Measurements from ENCODE around the gene AKAIN1.

- TF ChIP-seq EZH2 (IDR thresholded peaks at IDR 0.05; ENCODE audit: low read depth, low read length, severe bottlenecking) (no peak), POLR2A (IDR thresholded peaks at IDR 0.05; ENCODE audit: control extremely low read depth in 1 of 2, low read depth in 2 of 2, low read length in 2 of 2) (no peak), CTCF (IDR thresholded peaks at IDR 0.05; ENCODE audit: control extremely low read depth in 1 of 3, insufficient read depth in 1 of 3, low read depth in 1 of 3, low read length in 3 of 3) (no peak), SRF (IDR thresholded peaks at IDR 0.05; ENCODE audit: low read depth, low read length) (no peak), ATF3 (IDR thresholded peaks at IDR 0.05; ENCODE audit: insufficient read depth, low read depth, low read length) (no peak), EP300 (IDR thresholded peaks at IDR 0.05; ENCODE audit: borderline replicate concordance in 1 of 2, low read depth in 2 of 2, low read length in 2 of 2) (no peak), SUZ12 (IDR thresholded peaks at IDR 0.05; ENCODE audit: low read length) (no peak)
Measured at GRCh38 chr18:5158587-5158986, 38.5 kb downstream of the AKAIN1 start.
